ENCODE measurements around the gene APBA1.

GRCh38 chr9:69658987-69659675 is 13.0 kb downstream of the APBA1 start:
- TF ChIP-seq TAF1 (IDR thresholded peaks at IDR 0.05; ENCODE audit: borderline replicate concordance, insufficient read depth, low read length) (no peak), REST (IDR thresholded peaks at IDR 0.05; ENCODE audit: insufficient read depth in 1 of 2, low read depth in 2 of 2, low read length in 2 of 2) (no peak), POLR2AphosphoS5 (IDR thresholded peaks at IDR 0.05; ENCODE audit: low read depth, low read length) (no peak), SIN3A (IDR thresholded peaks at IDR 0.05; ENCODE audit: borderline replicate concordance, insufficient read depth, low read length) (no peak), FOXP2 (optimal IDR thresholded peaks at IDR 0.05; ENCODE audit: borderline replicate concordance, extremely low read depth, extremely low read length, insufficient read depth) (no peak)

Measured in PFSK-1 (cell line).